HG03060 (cell line): ENCODE measurements around the gene AMIGO3.

ENCODE experiments used
- ATAC-seq: cut with Tn5 transposase; IDR thresholded peaks from one replicate; pipeline ENCODE4 v1.9.1; 2021; ENCODE audit warnings: low read depth, moderate number of reproducible peaks; ENCODE audit not compliant: unreplicated experiment

AMIGO3 gene

GRCh38 chr3:49725906-49726681 lies 6.6 kb upstream of the AMIGO3 start:
- ATAC-seq = no peak

- ATAC-seq = no peak
These were observed 5.1 kb upstream of the AMIGO3 start for GRCh38 chr3:49724586-49724985.

- ATAC-seq = peak; percentile 60
These were observed 4.4 kb upstream of the AMIGO3 start, which contains the start of gene GMPPB for GRCh38 chr3:49723628-49724551. TSS of gene GMPPB (minus strand) at chr3:49723951. CDS start at chr3:49723726, 225 bp downstream.

GRCh38 chr3:49723296-49723627 lies 3.8 kb upstream of the AMIGO3 start:
- no peak for ATAC-seq

- no peak for ATAC-seq
These were observed 3.4 kb upstream of the AMIGO3 start for GRCh38 chr3:49722896-49723295.

- no peak for ATAC-seq
These were observed 2.7 kb upstream of the AMIGO3 start for GRCh38 chr3:49721896-49722781.

- no peak for ATAC-seq
These were observed 2.1 kb upstream of the AMIGO3 start for GRCh38 chr3:49721596-49721895.

- no peak for ATAC-seq
These were observed 1.5 kb upstream of the AMIGO3 start for GRCh38 chr3:49720855-49721595.

GRCh38 chr3:49718858-49719213 lies 648 bp downstream of the AMIGO3 start:
- ATAC-seq = no peak

GRCh38 chr3:49717959-49718857 lies 1.3 kb downstream of the AMIGO3 start:
- no peak for ATAC-seq

- no peak for ATAC-seq
These were observed 2.1 kb downstream of the AMIGO3 start for GRCh38 chr3:49717211-49717958.

GRCh38 chr3:49716691-49717210 lies 2.7 kb downstream of the AMIGO3 start:
- no peak for ATAC-seq

GRCh38 chr3:49716169-49716568 lies 3.3 kb downstream of the AMIGO3 start:
- no peak for ATAC-seq

GRCh38 chr3:49715611-49716121 lies 3.8 kb downstream of the AMIGO3 start:
- no peak for ATAC-seq

GRCh38 chr3:49714728-49715550 lies 4.5 kb downstream of the AMIGO3 start:
- no peak for ATAC-seq

GRCh38 chr3:49713336-49714105 lies 6.0 kb downstream of the AMIGO3 start:
- ATAC-seq = no peak
